ENCODE data around the gene WNK1.

Gene WNK1

DNA sequence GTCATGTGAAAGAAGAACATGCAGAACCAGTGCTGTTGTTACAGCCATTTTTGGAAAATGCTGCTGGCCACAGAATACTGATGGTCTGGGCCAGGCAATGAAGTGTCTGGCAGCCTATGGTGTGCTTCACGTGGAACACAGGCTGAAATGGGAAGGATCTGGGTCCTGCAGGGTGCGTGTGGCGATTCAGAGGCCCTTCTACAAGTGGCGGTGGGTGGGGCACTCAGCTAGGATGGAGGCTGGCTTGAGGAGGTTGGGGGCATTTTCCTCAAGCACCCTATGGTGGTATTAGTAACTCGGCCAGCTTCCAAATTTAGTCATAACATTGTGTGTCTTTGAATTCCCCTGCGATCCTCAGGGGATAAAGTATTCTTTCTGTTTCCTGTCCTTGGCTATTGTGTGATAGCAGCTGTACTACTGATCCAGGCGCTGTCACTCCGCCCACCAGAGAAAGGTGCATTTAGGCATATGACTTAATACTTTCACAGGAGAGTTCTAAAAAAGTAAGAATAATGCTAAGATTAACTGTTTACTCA, 206.3 kb downstream of the WNK1 start:
- DNase-seq = no peak

Data from Kasumi-1 (cell line).